PC-3 (cell line): Measurements from ENCODE around the gene TJP3.

Source experiments
- EZH2 ChIP-seq: fragments of 300-600 bp; sonication (generic); IDR thresholded peaks from one replicate; pipeline ENCODE4 v1.6.1; 2017; ENCODE audit warnings: antibody characterized with exemption, mild to moderate bottlenecking, low read length; ENCODE audit not compliant: unreplicated experiment
- EZH2phosphoT487 ChIP-seq: fragments of 300-600 bp; sonication (generic); IDR thresholded peaks from 2 replicates; pipeline ENCODE4 v1.6.1; 2018; ENCODE audit warnings: mild to moderate bottlenecking, antibody characterized with exemption, low read length, borderline replicate concordance
- TF ChIP-seq, protein P1 (sequence below): fragments of 300-600 bp; sonication (generic); conservative IDR thresholded peaks from 2 replicates; pipeline ENCODE4 v1.5.1; 2017; ENCODE audit warnings: antibody characterized with exemption, low read depth, mild to moderate bottlenecking, low read length

DNA sequence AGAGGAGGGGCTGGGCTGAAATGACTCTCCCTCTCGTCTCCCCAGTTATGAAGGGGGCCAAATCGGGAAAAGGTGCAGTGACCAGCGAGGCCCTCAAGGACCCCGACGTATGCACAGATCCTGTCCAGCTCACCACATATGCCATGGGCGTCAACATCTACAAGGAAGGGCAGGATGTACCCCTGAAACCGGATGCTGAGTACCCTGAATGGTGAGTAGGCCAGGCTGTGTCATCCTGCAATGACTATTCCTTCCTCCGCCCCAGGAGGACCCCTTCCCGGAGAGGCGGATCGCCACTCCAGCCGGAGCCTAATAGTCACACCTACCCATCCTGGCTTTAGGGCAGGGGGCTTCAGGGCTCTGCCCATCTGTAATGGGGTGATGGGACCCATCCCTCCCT is 56.9 kb downstream of the TJP3 start:
- TF ChIP-seq, protein P1, sequence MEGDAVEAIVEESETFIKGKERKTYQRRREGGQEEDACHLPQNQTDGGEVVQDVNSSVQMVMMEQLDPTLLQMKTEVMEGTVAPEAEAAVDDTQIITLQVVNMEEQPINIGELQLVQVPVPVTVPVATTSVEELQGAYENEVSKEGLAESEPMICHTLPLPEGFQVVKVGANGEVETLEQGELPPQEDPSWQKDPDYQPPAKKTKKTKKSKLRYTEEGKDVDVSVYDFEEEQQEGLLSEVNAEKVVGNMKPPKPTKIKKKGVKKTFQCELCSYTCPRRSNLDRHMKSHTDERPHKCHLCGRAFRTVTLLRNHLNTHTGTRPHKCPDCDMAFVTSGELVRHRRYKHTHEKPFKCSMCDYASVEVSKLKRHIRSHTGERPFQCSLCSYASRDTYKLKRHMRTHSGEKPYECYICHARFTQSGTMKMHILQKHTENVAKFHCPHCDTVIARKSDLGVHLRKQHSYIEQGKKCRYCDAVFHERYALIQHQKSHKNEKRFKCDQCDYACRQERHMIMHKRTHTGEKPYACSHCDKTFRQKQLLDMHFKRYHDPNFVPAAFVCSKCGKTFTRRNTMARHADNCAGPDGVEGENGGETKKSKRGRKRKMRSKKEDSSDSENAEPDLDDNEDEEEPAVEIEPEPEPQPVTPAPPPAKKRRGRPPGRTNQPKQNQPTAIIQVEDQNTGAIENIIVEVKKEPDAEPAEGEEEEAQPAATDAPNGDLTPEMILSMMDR, result no peak
- TF ChIP-seq EZH2phosphoT487 (no peak), EZH2 (no peak)
